Metanephros (tissue), 2 donors: ENCODE results near the gene VEGFA. TPM values are rescaled to one million over a fixed set of nuclear protein-coding genes. Genes with fewer than 3 reads are reported as not detected.

Experiments
- small RNA-seq: library from RNA; depleted of rRNA; stranded (forward); fragments of <200 nt; gene quantifications from one replicate; pipeline ENCODE3, GENCODE V24; 2014; ENCODE audit warnings: low replicate concordance
- total RNA-seq: library from RNA; depleted of rRNA; stranded (reverse); fragments of >200 nt; gene quantifications from one replicate; pipeline ENCODE4 v1.2.3, GENCODE V29; 2014

VEGFA gene
- total RNA-seq, result 207 TPM

DNA sequence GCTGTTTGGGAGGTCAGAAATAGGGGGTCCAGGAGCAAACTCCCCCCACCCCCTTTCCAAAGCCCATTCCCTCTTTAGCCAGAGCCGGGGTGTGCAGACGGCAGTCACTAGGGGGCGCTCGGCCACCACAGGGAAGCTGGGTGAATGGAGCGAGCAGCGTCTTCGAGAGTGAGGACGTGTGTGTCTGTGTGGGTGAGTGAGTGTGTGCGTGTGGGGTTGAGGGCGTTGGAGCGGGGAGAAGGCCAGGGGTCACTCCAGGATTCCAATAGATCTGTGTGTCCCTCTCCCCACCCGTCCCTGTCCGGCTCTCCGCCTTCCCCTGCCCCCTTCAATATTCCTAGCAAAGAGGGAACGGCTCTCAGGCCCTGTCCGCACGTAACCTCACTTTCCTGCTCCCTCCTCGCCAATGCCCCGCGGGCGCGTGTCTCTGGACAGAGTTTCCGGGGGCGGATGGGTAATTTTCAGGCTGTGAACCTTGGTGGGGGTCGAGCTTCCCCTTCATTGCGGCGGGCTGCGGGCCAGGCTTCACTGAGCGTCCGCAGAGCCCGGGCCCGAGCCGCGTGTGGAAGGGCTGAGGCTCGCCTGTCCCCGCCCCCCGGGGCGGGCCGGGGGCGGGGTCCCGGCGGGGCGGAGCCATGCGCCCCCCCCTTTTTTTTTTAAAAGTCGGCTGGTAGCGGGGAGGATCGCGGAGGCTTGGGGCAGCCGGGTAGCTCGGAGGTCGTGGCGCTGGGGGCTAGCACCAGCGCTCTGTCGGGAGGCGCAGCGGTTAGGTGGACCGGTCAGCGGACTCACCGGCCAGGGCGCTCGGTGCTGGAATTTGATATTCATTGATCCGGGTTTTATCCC is at the start of gene VEGFA:
Gene VEGFA (plus strand): TSS at position 686 of the 846 bp plus-strand sequence.

Small RNA genes within 50 kb of the gene (small RNA-seq; reads per million reads assigned to genes)
- gene AL136131.3, result not detected

Other genes with a start within 250 kb of the VEGFA start
- gene XPO5, start 194.2 kb upstream of the VEGFA start, total RNA-seq, result 27.6 TPM
- gene POLH, start 194.0 kb upstream of the VEGFA start, total RNA-seq, result 16.2 TPM
- 37.1 TPM for gene GTPBP2, start 140.9 kb upstream of the VEGFA start, total RNA-seq
- 20.3 TPM for gene MAD2L1BP, start 134.4 kb upstream of the VEGFA start, total RNA-seq
- 1.2 TPM for gene RSPH9, start 125.2 kb upstream of the VEGFA start, total RNA-seq
- 54.2 TPM for gene MRPS18A, start 82.4 kb upstream of the VEGFA start, total RNA-seq